GM21619 (cell line): ENCODE data around the gene SCARB1.

Source experiments
- ATAC-seq: cut with Tn5 transposase; IDR thresholded peaks from one replicate; pipeline ENCODE4 v1.9.1; 2021; ENCODE audit not compliant: unreplicated experiment

The SCARB1 gene

GRCh38 chr12:124749725-124750124 lies 113.9 kb downstream of the SCARB1 start:
- ATAC-seq = no peak

DNA sequence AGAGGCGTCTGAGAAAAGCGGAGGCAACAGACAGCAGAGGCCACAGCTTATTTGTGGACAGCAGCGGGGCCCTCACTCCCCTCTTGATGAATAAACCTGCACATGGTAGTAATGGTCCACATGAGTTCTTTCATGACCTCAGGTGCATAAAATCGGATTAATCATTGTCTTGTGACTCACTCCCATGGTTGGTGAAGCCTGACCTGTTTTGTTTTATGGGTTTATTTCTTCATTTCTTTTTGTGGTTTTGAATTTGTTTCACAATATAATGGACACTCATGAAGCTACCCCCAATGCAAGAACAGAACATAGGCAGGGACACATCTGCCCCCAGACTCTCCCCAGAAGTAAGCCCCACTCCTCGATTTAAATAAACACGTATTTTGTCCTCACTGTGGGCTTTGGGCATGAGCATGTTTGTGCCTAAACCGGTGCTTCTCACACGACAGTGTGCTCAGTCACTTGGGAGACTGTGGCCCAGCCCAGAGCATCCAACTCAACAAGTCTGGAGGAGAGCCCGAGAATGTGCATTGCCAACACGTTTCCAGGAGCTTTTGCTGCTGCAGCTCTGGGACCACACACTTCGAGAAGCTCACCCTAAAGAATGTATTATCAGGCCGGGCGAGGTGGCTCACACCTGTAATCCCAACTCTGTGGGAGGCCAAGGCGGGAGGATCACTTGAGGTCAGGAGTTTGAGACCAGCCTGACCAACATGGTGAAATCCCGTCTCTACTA lies 116.1 kb downstream of the SCARB1 start:
- ATAC-seq = peak; percentile 61

- no peak for ATAC-seq
Measured at GRCh38 chr12:124746649-124747425, 116.8 kb downstream of the SCARB1 start.

DNA sequence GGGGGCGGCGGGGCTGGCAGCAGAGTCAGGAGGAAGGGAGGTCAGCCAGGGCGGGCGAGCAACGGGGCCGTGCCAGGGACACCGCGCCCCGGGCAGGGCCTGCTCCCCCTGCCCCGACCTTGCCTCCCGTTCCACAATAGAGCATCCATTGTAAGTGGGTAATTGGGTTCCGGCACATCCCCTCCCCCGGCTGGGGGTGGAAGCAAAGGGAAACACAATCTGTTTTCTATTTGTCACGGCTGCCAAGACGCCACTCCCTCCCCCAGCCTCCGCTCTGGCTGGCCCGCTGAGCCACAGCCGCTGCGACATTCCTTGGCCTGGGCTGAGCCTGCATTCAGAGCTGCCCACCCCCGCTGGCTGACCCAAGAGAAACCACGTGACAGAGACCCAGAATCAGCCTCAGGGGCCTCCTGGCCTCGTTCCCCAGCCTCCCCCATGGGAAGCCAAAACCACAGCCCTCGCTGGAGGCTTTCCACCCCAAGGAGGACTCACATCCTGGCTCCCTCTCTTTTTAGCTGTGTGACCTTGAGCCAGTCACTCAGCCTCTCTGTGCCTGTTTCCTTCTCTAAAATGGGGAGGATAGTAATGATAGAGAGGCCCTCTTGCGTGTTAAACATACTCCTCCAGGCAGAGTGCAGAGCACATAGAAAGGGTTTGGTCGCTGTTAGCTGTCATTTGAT lies 117.6 kb downstream of the SCARB1 start:
- ATAC-seq = no peak

GRCh38 chr12:124745465-124745890 lies 118.2 kb downstream of the SCARB1 start:
- ATAC-seq = no peak

DNA sequence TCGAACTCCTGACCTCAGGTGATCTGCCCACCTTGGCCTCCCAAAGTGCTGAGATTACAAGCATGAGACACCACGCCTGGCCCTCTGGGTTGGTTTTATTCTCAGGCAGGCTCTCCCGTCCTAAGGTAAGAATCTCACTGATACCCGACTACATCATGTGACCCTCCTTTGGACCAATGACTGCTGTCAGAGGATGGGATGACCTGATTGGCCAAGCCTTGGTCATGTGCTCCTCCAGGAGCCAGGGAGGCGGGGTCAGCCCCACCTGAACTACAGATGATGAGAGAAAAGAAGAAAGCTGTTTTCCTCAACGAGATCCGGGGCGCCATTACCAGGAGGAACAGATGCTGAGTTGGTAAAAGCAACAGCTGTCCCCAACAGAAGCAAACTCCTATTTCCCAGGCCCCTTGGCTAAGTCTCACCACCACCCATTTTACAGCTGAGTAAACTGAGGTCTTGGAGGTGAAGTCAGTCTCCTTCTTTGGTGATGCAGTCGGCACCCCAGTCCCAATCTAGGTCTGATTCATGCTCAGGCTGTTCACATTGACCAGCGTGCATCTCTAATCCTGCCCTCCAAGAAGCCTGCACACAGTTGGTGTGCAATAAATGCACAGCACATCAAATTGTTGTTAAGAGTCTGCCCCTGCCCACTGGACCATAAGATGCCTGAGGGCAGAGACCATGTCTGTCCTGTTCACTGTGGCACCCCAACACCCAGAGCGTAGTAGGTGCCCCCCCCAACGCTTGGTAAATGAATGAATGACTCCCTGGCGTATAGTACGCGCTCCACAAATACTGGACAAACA lies 118.8 kb downstream of the SCARB1 start:
- ATAC-seq = peak; percentile 46

- ATAC-seq = no peak
Measured at GRCh38 chr12:124744273-124744640, 119.4 kb downstream of the SCARB1 start.

GRCh38 chr12:124743479-124744272 lies 120.0 kb downstream of the SCARB1 start:
- ATAC-seq = no peak

DNA sequence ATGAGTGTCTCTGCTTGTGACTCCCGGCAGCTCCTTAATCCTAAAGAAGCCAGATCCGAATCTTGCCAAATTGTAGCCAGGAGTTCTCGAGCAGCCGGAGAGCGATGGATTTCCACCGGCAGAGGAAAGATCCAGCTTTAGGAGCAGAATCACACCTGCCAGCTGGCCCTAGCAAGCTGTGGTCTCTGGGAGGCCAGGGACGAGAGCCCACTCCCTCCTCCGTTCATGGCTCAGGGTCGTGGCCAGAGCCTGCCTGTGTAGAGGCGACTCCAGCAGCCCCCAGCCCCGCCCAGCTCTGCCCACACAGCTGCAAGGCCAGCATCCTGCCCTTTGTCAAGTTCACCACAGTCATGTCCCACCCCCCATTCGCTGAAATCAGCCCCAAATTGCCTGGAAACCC lies 121.0 kb downstream of the SCARB1 start:
- no peak for ATAC-seq

- ATAC-seq = no peak
Measured at GRCh38 chr12:124742111-124742510, 121.6 kb downstream of the SCARB1 start.

DNA sequence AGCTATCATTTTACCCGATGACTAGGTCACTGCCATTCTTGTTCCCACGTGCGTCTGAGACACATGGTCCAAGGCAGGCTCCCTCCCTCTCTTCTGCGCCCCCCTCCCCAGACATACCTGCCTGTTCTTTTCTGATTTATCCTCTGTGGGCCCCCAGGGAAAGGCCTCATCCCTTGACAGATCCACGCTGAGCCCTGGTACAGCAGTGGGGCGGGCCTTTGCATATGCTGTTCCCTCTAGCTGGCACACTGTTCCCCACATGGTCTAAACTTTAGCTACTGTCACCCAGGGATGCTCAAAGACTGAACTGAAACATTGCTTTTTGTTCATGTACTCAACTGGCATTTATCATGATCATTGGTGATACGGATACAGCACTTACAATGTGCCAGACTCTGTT lies 122.5 kb downstream of the SCARB1 start:
- ATAC-seq = no peak

- ATAC-seq = no peak
Measured at GRCh38 chr12:124740691-124741137, 123.0 kb downstream of the SCARB1 start.

DNA sequence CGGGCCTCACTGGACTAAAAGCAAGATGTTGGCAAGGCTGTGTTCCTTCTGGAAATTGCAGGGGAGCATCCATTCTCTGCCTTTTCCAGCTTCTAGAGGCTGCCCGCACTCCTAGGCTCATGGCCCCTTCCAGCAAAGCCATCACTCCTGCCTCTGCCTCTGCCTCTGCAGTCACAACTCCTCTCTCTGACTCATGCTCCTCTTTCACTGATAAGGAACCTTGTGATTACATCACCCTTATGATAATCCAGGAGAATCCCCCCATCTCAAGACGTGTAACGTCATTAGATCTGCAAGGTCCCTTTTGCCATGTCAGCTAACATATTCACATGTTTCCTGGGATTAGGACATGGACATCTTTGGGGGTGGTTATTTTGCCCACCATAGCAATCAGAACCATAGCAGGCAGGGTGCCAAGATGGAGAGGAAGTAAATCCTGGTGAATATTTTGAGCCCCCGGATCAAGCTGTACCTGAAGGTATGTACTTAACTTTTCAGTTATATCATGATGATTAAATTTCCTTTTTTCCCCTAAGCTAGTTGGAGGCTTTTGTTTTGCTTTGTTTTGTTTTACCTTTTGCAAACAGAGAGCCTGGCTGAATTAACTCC lies 123.6 kb downstream of the SCARB1 start:
- no peak for ATAC-seq

GRCh38 chr12:124738636-124739467 lies 124.8 kb downstream of the SCARB1 start:
- ATAC-seq = no peak

DNA sequence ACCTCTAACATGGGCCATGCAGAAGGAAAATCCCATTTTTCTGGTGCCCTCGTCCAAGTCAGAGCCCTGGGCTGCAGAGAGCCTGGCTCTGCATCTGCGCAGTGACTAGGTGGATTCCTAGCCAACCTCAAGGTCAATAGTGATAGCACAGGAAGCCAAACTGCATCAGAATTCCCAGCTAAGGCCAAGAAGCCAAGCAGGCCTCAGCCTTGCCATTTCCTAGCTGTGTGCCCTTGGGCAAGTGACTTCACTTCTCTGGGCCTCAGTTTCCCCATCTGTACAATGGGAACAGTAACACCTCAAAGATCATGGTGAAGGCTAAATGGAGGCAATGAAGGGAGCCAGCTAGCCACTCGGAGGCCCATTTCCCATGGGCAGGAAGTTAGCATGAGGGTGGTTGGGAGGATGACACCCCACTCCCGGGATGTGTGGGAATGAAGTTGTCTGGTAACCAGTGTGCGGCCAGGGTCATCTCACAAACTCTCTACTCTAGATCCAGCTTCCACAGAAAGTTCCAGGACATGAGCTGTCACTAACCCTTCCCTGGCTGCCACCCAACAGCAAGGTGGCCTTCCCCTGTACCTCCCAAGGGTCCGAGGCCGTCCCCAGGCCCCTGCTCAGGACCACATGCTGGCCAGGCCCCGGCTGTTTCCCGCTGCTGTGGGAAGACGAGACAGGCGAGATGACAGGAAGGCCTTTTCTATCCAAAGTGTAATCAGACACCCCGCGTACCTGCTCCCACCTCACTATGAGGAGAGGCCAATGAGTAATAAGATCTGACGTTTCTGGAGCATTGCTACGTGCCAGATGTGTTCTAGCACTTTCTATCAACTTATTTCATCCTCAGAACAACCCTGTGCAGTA lies 125.7 kb downstream of the SCARB1 start:
- ATAC-seq = no peak

- no peak for ATAC-seq
Measured at GRCh38 chr12:124737040-124737419, 126.6 kb downstream of the SCARB1 start.

DNA sequence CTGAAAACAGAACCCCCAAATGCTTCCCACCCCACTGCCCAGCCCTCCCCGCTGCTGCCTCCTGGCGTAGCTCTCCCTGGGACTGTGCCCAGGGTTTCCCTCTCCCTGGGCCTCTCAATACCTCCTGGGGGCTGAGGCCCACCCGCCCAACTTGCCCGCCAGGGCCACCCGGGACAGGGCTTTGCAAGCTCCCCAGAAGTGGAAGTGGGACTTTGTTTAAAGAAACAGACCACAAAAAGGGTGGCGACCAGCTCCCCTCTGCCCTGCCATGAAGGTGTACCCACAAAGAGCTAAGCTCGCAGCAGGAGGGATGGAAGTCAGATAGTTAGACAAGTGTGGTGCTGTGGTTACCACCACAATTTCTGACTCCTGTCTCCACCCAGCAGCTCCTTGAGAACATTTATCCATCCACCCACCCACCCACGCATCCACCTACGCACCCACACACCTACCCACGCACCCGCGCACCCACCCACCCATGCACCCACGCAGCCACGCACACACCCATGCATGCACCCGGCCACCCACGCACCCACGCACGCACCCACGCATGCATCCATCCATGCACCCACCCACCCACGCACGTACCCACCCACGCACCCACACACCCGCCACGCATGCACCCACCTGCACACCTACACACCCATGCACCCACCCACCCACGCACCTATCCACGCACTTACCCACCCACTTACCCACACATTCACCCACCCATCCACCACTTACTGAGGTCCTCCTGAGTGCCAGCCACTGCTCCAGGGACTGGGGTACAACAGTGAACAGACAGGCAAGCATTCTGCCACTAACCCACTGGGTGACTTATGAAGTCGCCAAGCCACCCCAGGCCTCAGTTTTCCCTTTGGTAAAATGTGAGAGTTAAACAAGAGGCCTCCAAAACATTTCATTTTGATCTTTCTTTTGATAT lies 127.3 kb downstream of the SCARB1 start:
- ATAC-seq = no peak
